ENCODE measurements around the gene EBF3. TPM values are rescaled to one million over a fixed set of nuclear protein-coding genes. Genes with fewer than 3 reads are reported as not detected.
A peak's percentile ranks its signal among the peaks of the same experiment; 100 is the strongest.

Gene EBF3
- total RNA-seq, 4 donors from 2014 or later, result 1.4 to 4.2 (median 2.4) TPM

DNA sequence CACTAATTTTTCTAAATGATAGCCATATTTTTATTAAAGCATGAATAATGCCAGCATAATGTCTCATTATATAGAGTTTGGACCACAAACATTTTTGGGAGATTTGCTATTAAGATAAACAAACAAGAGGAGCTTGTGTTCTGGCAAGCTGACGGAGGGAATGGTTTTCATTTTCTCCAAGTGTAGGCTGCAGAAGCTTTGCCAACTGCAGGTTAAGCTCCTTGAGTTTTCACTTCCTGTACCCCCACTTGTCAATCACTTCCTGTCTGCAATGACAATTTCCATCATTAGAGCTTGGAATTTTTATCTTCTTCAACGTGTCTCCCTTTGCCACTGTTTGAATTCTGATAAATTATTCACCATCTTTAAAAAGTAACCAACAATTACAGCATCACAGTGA lies 13.4 kb downstream of the EBF3 start:
- Histone ChIP-seq H3K4me3 (no peak overlapping the region), H3K27ac (no peak overlapping the region), H3K27me3 (peaks cover 27% of the 10 kb centered on the region), H3K36me3 (no peaks in the 10 kb centered on the region), H3K9me3 (no peaks in the 10 kb centered on the region), H3K4me1 (peaks cover 35% of the 10 kb centered on the region)
- DNase-seq (ENCODE audit: low spot score in 2 of 2), result peak in 1 of 2 donors; percentile 29
- WGBS, result 59% methylated on average over 2 of the region's 2 CpGs
- TF ChIP-seq, protein P1, sequence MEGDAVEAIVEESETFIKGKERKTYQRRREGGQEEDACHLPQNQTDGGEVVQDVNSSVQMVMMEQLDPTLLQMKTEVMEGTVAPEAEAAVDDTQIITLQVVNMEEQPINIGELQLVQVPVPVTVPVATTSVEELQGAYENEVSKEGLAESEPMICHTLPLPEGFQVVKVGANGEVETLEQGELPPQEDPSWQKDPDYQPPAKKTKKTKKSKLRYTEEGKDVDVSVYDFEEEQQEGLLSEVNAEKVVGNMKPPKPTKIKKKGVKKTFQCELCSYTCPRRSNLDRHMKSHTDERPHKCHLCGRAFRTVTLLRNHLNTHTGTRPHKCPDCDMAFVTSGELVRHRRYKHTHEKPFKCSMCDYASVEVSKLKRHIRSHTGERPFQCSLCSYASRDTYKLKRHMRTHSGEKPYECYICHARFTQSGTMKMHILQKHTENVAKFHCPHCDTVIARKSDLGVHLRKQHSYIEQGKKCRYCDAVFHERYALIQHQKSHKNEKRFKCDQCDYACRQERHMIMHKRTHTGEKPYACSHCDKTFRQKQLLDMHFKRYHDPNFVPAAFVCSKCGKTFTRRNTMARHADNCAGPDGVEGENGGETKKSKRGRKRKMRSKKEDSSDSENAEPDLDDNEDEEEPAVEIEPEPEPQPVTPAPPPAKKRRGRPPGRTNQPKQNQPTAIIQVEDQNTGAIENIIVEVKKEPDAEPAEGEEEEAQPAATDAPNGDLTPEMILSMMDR (IDR thresholded peaks at IDR 0.05), result no peak
- TF ChIP-seq POLR2A (IDR thresholded peaks at IDR 0.05), result no peak
- no peak for TF ChIP-seq POLR2AphosphoS5 (IDR thresholded peaks at IDR 0.05)
- TF ChIP-seq EP300 (IDR thresholded peaks at IDR 0.05), result no peak

GRCh38 chr10:129949891-129950291 lies 14.2 kb downstream of the EBF3 start:
- TF ChIP-seq POLR2A (IDR thresholded peaks at IDR 0.05), result no peak
- TF ChIP-seq, protein P1 (IDR thresholded peaks at IDR 0.05), result no peak
- peaks cover 35% of the 10 kb centered on the region for H3K4me1 ChIP-seq
- H3K9me3 ChIP-seq, result no peaks in the 10 kb centered on the region
- peak in 1 of 2 donors; percentile 81 for DNase-seq (ENCODE audit: low spot score in 2 of 2)
- H3K27ac ChIP-seq, result peak overlapping the region; percentile 13
- 2% methylated on average over 15 of the region's 16 CpGs for WGBS
- H3K4me3 ChIP-seq, result no peak overlapping the region
- peaks cover 20% of the 10 kb centered on the region for H3K27me3 ChIP-seq
- H3K36me3 ChIP-seq, result no peaks in the 10 kb centered on the region

GRCh38 chr10:129949411-129949810 lies 14.7 kb downstream of the EBF3 start:
- H3K27me3 ChIP-seq, result peaks cover 16% of the 10 kb centered on the region
- H3K36me3 ChIP-seq, result no peaks in the 10 kb centered on the region
- WGBS, result 77% methylated on average over 6 of the region's 9 CpGs
- H3K4me1 ChIP-seq, result peaks cover 35% of the 10 kb centered on the region
- no peaks in the 10 kb centered on the region for H3K9me3 ChIP-seq
- no peak for TF ChIP-seq POLR2A (IDR thresholded peaks at IDR 0.05)
- TF ChIP-seq, protein P1 (IDR thresholded peaks at IDR 0.05), result no peak
- no peak for TF ChIP-seq POLR2AphosphoS5 (IDR thresholded peaks at IDR 0.05)
- no peak for TF ChIP-seq EP300 (IDR thresholded peaks at IDR 0.05)
- DNase-seq (ENCODE audit: low spot score in 2 of 2), result peak in 1 of 2 donors; percentile 63
- H3K4me3 ChIP-seq, result no peak overlapping the region
- H3K27ac ChIP-seq, result peak overlapping the region; percentile 13

DNA sequence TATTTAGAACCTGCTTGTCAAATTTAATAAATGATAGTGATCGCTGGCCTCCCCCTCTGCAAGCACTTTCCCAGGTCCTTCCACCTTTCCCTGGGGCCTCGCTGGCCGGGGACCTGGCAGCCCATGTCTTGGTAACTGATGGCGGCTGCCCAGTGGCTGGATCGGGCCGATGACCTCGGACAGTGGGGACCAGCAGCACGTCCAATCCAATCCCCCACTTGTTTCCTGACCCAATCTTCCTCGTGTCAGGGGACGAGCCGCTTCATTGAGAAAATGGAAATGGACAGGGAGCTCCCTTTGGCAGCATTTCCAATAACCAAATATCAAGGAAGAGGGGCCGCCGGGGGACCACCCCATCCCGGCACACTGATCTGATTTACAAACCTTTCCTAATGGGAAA lies 17.2 kb downstream of the EBF3 start:
- H3K27me3 ChIP-seq, result peaks cover 4% of the 10 kb centered on the region
- H3K27ac ChIP-seq, result peak overlapping the region; percentile 67
- no peaks in the 10 kb centered on the region for H3K9me3 ChIP-seq
- peaks cover 22% of the 10 kb centered on the region for H3K4me1 ChIP-seq
- TF ChIP-seq POLR2AphosphoS5 (IDR thresholded peaks at IDR 0.05), result no peak
- TF ChIP-seq, protein P1 (IDR thresholded peaks at IDR 0.05), result no peak
- TF ChIP-seq POLR2A (IDR thresholded peaks at IDR 0.05), result no peak
- TF ChIP-seq EP300 (IDR thresholded peaks at IDR 0.05), result no peak
- H3K36me3 ChIP-seq, result no peaks in the 10 kb centered on the region
- peak in 1 of 2 donors; percentile 57 for DNase-seq (ENCODE audit: low spot score in 2 of 2)
- no peak overlapping the region for H3K4me3 ChIP-seq
- 81% methylated on average over 14 of the region's 14 CpGs for WGBS

- Histone ChIP-seq H3K36me3 (no peaks in the 10 kb centered on the region), H3K27ac (peak overlapping the region; percentile 67), H3K4me3 (no peak overlapping the region), H3K27me3 (peaks cover 4% of the 10 kb centered on the region), H3K9me3 (no peaks in the 10 kb centered on the region), H3K4me1 (peaks cover 22% of the 10 kb centered on the region)
- peak in 1 of 2 donors; percentile 78 for DNase-seq (ENCODE audit: low spot score in 2 of 2)
- WGBS, result 68% methylated on average over 26 of the region's 26 CpGs
- TF ChIP-seq POLR2A (IDR thresholded peaks at IDR 0.05), result no peak
- TF ChIP-seq POLR2AphosphoS5 (IDR thresholded peaks at IDR 0.05), result no peak
- TF ChIP-seq, protein P1 (IDR thresholded peaks at IDR 0.05), result no peak
- TF ChIP-seq EP300 (IDR thresholded peaks at IDR 0.05), result no peak
Measured at GRCh38 chr10:129945941-129946760, 17.9 kb downstream of the EBF3 start.

Data from suprapubic skin (tissue), 4 donors.